GM21528 (cell line): ENCODE data around the gene UST.
"Not testable (repeated sequence)": the region's sequence is repeated elsewhere in the genome, so short reads cannot be mapped to it uniquely, and the experiment has no call there.

ENCODE experiments used
- ATAC-seq: cut with Tn5 transposase; IDR thresholded peaks from one replicate; pipeline ENCODE4 v1.9.1; 2021; ENCODE audit warnings: mild to moderate bottlenecking, moderate library complexity; ENCODE audit not compliant: unreplicated experiment, low FRiP score

Gene UST

DNA sequence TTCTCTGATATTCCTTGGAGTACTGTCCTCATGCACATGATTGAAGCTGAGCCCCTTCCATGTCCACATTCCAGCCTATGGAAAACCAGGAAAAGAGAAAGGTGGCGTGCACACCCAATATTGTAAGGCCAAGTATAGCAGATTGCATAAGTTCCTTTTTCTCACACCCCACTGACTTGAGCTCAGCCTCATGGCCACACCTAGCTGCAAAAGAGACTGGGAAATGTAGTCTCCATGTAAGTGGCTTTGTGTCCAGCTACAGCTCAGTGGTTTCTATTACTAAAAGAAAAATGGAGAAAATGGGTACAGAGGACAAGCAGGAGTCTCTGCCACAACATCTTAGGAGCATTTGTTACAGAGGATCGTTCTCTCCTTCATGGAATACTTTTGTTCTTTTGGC is 10.8 kb upstream of the UST start:
- no peak for ATAC-seq

DNA sequence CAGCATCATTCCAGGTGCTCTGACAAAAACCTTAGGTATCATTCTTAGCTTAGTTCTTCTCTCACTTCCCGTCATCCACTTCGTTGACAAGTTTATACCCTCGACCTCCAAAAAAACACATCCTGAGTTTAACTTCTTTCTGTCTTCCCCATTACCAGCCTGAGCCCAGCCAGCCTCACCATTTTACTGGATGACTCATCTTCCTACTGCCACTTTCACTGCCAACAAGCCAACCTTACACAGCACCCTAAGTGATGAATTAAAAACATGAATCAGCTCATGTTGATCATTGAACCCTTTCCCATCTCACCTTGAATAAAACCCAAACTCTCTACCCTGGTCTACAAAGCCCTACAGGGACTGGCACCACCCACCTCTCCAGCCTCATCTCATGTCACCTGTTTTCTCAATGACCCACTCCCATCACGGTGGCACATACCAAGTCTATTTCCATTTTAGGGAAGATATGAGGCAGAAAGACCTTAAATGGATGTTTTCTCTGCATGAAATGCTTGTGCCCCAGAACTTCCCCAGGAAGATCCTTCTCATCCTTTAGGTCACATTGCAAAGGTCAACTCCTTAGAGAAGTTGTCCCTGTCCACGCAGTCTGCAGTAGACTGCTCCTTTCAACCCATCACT is 9.9 kb upstream of the UST start:
- no peak for ATAC-seq

GRCh38 chr6:148737806-148738205 is 9.0 kb upstream of the UST start:
- ATAC-seq = no peak

DNA sequence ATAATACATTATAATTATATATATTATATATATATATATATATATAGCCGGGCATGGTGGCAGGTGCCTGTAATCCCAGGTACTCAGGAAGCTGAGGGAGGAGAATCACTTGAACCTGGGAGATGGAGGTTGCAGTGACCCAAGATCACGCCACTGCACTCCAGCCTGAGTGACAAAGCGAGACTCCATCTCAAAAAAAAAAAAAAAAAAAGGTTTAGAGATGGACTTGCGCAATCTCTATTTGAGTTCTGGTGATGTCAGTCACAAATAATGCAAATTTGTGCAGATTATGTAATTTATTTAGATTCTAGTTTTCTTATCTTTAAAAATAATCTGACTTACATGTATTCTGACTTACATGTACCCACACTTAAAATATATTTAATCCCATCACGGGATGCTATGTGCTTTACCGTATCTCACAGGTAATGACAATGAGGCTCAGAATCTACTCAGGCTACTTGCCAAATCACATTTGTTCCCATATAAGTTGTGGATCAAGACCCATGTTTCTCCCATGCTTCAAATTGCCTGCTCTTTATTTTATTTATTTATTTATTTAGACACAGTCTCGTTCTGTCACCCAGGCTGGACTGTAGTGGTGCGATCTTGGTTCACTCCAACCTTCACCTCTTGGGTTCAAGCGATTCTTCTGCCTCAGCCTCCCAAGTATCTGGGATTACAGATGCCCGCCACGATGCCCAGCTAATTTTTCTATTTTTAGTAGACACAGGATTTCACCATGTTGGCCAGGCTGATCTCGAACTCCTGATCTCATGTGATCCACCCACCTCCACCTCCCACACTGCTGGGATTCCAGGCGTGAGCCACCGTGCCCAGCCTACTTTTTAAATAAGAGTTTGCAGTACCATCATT is 7.6 kb upstream of the UST start:
- no peak for ATAC-seq

- no peak for ATAC-seq
These were observed 7.1 kb upstream of the UST start for GRCh38 chr6:148739822-148740128.

GRCh38 chr6:148743476-148743875 is 3.4 kb upstream of the UST start:
- no peak for ATAC-seq

- ATAC-seq = no peak
These were observed 904 bp upstream of the UST start for GRCh38 chr6:148745926-148746325.

GRCh38 chr6:148747145-148747470 is 278 bp downstream of the UST start:
- ATAC-seq = peak; percentile 27

GRCh38 chr6:148747471-148748165 is 788 bp downstream of the UST start:
- ATAC-seq = peak; percentile 43

- ATAC-seq = no peak
These were observed 2.8 kb downstream of the UST start for GRCh38 chr6:148749674-148750073.

- no peak for ATAC-seq
These were observed 4.3 kb downstream of the UST start for GRCh38 chr6:148750838-148751792.

- ATAC-seq = no peak
These were observed 5.0 kb downstream of the UST start for GRCh38 chr6:148751793-148752170.

DNA sequence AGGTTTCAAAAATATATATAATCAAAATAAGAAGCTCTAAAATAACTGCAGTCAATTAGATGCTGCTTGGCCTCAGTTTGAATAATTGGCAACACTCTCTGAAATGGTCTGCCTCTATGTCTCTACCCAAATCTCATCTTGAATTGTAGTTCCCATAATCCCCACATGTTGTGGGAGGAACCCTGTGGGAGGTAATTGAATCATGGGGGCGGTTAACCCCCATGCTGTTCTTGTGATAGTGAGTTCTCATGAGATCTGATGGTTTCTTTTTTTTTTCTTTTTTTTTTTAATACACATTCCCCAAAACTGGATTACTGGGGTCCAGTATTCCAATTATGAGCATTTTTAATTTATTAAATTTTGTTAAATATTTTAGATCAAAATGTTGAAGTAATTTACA is 8.5 kb downstream of the UST start:
- ATAC-seq = not testable (repeated sequence)

- no peak for ATAC-seq
These were observed 11.2 kb downstream of the UST start for GRCh38 chr6:148757944-148758480.

DNA sequence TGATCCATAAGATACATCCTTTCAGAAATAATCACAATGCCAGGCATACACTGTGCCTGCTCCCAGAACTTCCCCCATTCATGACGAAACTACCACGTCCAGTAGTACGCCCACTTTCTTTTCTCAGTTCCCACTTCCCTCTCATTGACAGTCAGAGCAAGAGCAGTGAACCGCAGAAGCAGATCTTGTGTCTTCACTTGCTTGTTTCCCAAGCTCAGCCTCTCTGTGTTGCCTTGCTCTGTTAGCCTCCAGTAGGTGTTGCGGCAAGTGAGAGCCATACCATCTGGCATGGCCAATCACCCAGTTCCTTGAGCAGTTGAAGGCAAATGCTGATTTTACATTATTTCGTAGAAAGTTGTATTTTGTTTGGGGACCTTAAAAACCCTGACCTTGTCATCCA is 11.7 kb downstream of the UST start:
- peak; percentile 79 for ATAC-seq

- ATAC-seq = peak; percentile 1
These were observed 13.4 kb downstream of the UST start for GRCh38 chr6:148760258-148760534.

DNA sequence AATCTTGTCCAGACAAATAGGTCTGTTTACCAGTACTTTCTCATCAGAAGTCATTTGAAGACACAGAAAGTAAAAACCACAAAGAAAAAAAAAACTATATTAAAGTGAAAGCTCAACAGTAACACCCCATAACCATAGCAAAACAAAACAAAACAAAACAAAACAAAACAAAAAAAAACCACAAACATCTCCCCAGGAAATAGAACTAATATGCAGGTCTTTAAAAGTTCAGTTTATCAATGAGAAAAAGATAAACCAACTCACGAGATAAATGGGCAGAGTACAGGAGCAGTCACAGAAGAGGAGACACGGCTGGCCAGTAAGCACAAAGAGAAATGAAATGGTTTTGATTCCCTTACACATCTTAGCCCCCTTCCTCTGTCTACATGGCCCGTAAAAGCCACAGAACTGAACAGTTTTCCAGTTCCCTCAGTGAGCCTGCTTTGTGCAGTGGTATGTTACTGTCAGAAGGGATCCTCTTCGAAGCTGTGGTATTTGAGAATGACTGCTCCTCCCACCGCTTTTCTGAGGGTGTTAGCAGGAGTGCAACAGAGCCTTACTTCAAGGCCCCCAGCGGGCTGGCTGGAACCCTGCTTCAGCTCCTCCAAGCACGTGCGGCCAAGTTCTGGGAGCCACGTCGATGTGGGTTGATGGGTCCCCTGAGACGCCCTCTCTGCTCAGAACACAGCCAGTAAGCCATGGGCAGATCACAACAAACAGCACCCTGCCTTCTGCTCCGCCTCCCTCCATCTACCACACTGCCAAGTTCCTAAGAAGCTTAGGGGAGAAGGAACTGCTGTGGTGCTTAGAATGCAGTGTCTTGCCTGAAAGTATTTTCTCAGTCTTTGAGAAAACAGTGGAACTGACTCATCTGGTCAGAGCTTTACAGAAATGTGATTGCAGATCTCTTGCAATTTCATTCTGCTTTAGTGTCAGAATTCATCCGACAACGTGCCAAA is 14.0 kb downstream of the UST start:
- peak; percentile 46 for ATAC-seq

DNA sequence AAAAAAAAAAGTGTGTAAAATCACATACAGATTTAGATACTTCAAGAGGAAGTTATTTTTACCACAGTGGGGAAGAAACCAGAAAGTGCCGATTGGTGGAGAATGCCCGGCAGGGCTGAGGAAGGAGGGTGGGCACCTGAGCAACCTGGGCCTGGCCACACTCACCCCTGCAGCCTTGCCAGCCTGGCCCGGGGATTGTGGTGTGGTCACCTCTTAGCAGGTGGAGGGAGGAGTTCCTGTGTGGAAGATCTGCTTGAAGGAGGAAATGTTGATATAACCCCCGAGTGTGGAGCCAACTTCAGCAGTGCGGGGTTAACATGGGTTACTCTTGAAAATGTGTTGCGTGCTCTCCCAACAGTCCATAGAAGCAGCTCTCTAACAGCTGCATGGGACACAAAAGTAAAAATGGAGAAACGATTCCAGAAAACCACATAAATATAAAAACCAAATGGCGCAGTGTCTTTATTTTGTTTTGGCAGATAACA is 14.7 kb downstream of the UST start:
- no peak for ATAC-seq

DNA sequence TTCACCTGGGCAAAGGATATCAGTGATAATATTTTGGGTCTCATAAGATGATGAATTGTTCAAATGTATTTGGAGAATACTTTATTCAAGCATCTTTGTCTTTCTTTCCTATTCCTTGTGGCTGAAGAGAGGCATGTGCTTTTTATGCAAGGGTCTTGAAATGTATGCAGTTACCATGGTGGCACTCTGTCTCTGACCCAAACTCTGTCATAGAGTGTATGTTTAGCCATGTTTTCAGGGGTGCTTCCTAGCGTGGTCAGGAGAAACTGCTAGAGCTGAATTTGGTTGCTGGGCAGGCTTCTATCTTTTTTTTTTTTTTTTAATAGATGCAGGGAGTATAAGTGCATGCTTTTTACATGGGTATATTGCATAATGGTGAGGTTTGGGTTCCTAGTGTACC is 15.4 kb downstream of the UST start:
- ATAC-seq = no peak
